A673 (cell line): ENCODE results near the gene MOSPD3. TPM values are rescaled to one million over a fixed set of nuclear protein-coding genes. Genes with fewer than 3 reads are reported as not detected.

Experiments used
- BruUV-seq: library from RNA; stranded (reverse); fragments of 400-500 nt; replicated peaks from 2 replicates; lab custom pipeline; 2021; lab: Mats Ljungman, UMichigan
- CTCF ChIA-PET: fragments of 300-600 bp; sonication (Branson Sonifier 250); formaldehyde crosslinking; loops from one replicate; lab custom pipeline; 2022; ENCODE audit warnings: antibody characterized with exemption; lab: Charles Lee
- POLR2A ChIA-PET: fragments of 300-600 bp; sonication (Branson Sonifier 250); formaldehyde crosslinking; loops from one replicate; lab custom pipeline; 2022; ENCODE audit warnings: antibody characterized with exemption; ENCODE audit not compliant: low non-redundant PET; lab: Charles Lee
- DNase-seq: peaks from one replicate; pipeline ENCODE4 v3.0.0-alpha.2; 2015; ENCODE audit warnings: low spot score
- H3K27ac ChIP-seq: fragments of 200-600 bp; sonication (generic); 2 replicates; pipeline ENCODE4 v1.5.1; 2016; ENCODE audit warnings: mixed run types, low read depth, mild to moderate bottlenecking, mixed read lengths, antibody characterized with exemption, low read length; ENCODE audit not compliant: poor library complexity, severe bottlenecking
- H3K27me3 ChIP-seq: fragments of 200-600 bp; sonication (generic); replicated peaks from 2 replicates; pipeline ENCODE4 v1.6.1; 2017; ENCODE audit warnings: mixed run types, low read depth, mild to moderate bottlenecking, mixed read lengths, antibody characterized with exemption, low read length; ENCODE audit not compliant: insufficient read depth, poor library complexity
- H3K36me3 ChIP-seq: fragments of 200-600 bp; sonication (generic); 2 replicates; pipeline ENCODE4 v1.6.1; 2016; ENCODE audit warnings: mixed run types, mild to moderate bottlenecking, mixed read lengths, antibody characterized with exemption, low read length; ENCODE audit not compliant: insufficient read depth, poor library complexity, severe bottlenecking
- H3K4me1 ChIP-seq: fragments of 200-600 bp; sonication (generic); 2 replicates; pipeline ENCODE4 v1.6.1; 2017; ENCODE audit warnings: mixed run types, mild to moderate bottlenecking, mixed read lengths, antibody characterized with exemption, low read length; ENCODE audit not compliant: insufficient read depth, poor library complexity, severe bottlenecking
- H3K4me3 ChIP-seq: fragments of 200-600 bp; sonication (generic); 2 replicates; pipeline ENCODE4 v1.5.1; 2016; ENCODE audit warnings: low read depth, mixed run types, mild to moderate bottlenecking, mixed read lengths, low read length; ENCODE audit not compliant: poor library complexity, severe bottlenecking
- H3K9me3 ChIP-seq: fragments of 200-600 bp; sonication (generic); 2 replicates; pipeline ENCODE4 v1.6.1; 2016; ENCODE audit warnings: mixed run types, low read depth, mild to moderate bottlenecking, mixed read lengths, antibody characterized with exemption, low read length; ENCODE audit not compliant: poor library complexity, severe bottlenecking
- CTCF ChIP-seq: fragments of 300-800, 200-600 bp; sonication (generic); conservative IDR thresholded peaks from 2 replicates; pipeline ENCODE4 v1.5.1; 2017; ENCODE audit warnings: low read depth, mild to moderate bottlenecking, antibody characterized with exemption, low read length, moderate library complexity, mixed read lengths
- EZH2 ChIP-seq: fragments of 200-600 bp; sonication (generic); IDR thresholded peaks from 2 replicates; pipeline ENCODE4 v1.6.1; 2017; ENCODE audit warnings: borderline replicate concordance, low read depth, mild to moderate bottlenecking, mixed read lengths, antibody characterized with exemption, low read length; ENCODE audit not compliant: poor library complexity, severe bottlenecking
- intact Hi-C: fragments of 100-400 bp; cut with micrococcal nuclease; formaldehyde crosslinking; loops from one replicate; pipeline ENCODE4 v1.10.0; 2022; ENCODE audit not compliant: unreplicated experiment
- total RNA-seq: library from RNA; stranded (reverse); gene quantifications from 2 replicates; pipeline ENCODE4 v1.2.3, GENCODE V29; 2021

Gene MOSPD3
- total RNA-seq, 1 experiment from 2014 or later = 17.3 TPM

GRCh38 chr7:100570954-100571828, 41.1 kb upstream of the MOSPD3 start:
- Histone ChIP-seq H3K27ac (no peak overlapping the region), H3K27me3 (no peaks in the 10 kb centered on the region), H3K36me3 (peaks cover 3% of the 10 kb centered on the region), H3K4me1 (peaks cover 14% of the 10 kb centered on the region), H3K4me3 (no peak overlapping the region), H3K9me3 (no peaks in the 10 kb centered on the region)
- no peak for DNase-seq
- intact Hi-C loops = no loop called here
- ChIA-PET CTCF (no interaction called here), POLR2A (no interaction called here)
- no TSS peak for BruUV-seq
- TF ChIP-seq CTCF (no peak), EZH2 (no peak)

GRCh38 chr7:100571829-100572116, 40.6 kb upstream of the MOSPD3 start:
- ChIA-PET POLR2A (no interaction called here), CTCF (no interaction called here)
- Histone ChIP-seq H3K27ac (no peak overlapping the region), H3K4me3 (no peak overlapping the region), H3K4me1 (peaks cover 14% of the 10 kb centered on the region), H3K36me3 (peaks cover 5% of the 10 kb centered on the region), H3K9me3 (no peaks in the 10 kb centered on the region), H3K27me3 (no peaks in the 10 kb centered on the region)
- intact Hi-C loops = no loop called here
- BruUV-seq = no TSS peak
- TF ChIP-seq CTCF (no peak), EZH2 (no peak)
- DNase-seq = no peak

- POLR2A ChIA-PET = no interaction called here
- no peak overlapping the region for H3K4me3 ChIP-seq
- peaks cover 7% of the 10 kb centered on the region for H3K36me3 ChIP-seq
- TF ChIP-seq EZH2 = no peak
- TF ChIP-seq CTCF = no peak
- no peaks in the 10 kb centered on the region for H3K27me3 ChIP-seq
- no peak for DNase-seq
- no peak overlapping the region for H3K27ac ChIP-seq
- BruUV-seq = no TSS peak
- CTCF ChIA-PET = no interaction called here
- H3K9me3 ChIP-seq = no peaks in the 10 kb centered on the region
- intact Hi-C loops = no loop called here
- H3K4me1 ChIP-seq = peaks cover 14% of the 10 kb centered on the region
Observed at GRCh38 chr7:100572281-100572948, 39.9 kb upstream of the MOSPD3 start.
